GM08714 (cell line): ENCODE data around the gene PBRM1.

Experiments used
- H3K4me3 ChIP-seq: fragments of 200-500 bp; sonication (Bioruptor generic); 2 replicates; pipeline ENCODE4 v1.5.1; 2014; ENCODE audit warnings: mild to moderate bottlenecking, low read length, inconsistent platforms
- ZNF274 ChIP-seq: IDR thresholded peaks from 2 replicates; pipeline ENCODE4 v1.6.1; 2012; ENCODE audit warnings: mild to moderate bottlenecking, low read depth, low read length

Gene PBRM1

DNA sequence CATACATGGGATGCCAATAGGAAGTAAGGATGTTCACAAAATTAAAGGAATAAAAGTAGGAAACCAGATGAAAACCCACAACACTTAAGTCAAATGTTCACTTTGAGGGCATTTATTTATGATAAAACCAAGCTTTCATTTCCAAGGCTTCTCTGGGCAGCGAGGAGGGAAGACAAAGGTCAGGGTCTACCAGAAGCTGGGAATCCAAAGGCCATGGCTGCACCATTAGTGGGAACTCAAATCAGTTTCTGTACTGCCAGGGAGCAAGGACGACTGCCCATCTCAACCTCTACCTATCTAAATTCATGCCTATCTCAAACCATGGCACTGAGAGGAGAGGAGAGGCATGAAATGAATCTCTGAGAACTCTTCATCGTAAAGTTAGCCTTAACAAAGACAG, 22.6 kb downstream of the PBRM1 start:
- TF ChIP-seq ZNF274 = no peak
- H3K4me3 ChIP-seq = no peak overlapping the region

DNA sequence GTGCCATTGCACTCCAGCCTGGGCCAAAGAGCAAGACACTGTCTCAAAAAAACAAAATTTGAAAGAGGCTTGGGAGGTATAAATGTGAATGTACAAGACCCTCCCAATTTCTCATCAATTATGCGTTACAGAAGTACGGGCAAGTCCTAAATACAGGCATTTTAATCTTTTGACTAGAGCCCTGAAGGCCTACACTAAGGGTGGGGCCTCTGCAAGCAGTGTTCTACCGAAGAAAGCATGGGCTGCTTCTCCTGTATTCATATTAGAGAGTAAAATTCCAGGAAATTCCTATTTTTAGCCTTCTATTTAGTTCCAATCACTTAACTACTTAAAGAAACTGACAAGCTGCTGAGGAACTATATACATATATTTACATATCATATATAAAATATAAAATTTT, 25.7 kb downstream of the PBRM1 start:
- H3K4me3 ChIP-seq = no peak overlapping the region
- TF ChIP-seq ZNF274 = no peak

DNA sequence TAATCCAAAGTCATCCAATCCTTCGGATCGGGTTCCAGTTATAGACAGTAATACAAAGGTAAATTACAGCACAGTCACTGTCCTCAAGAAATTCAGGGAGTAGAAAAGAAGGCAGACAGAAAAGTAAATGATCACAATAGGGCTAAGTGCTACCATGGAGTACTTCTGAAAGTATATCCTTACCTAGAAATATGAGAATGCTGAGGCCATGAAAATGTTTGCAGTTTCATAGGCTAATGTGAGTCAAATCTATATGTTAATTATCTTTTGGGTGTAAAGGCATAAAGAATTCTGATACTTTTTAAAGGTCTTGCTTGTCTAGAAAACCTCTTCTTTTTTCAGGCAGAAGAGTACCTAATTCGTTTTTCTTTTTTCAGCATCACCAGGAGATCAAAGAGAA, 29.8 kb downstream of the PBRM1 start:
- TF ChIP-seq ZNF274 = no peak
- no peak overlapping the region for H3K4me3 ChIP-seq

GRCh38 chr3:52651592-52651991, 34.1 kb downstream of the PBRM1 start:
- no peak for TF ChIP-seq ZNF274
- no peak overlapping the region for H3K4me3 ChIP-seq

- no peak overlapping the region for H3K4me3 ChIP-seq
- no peak for TF ChIP-seq ZNF274
Measured at GRCh38 chr3:52650439-52650838, 35.3 kb downstream of the PBRM1 start.

GRCh38 chr3:52649461-52650210, 36.1 kb downstream of the PBRM1 start:
- TF ChIP-seq ZNF274 = no peak
- H3K4me3 ChIP-seq = no peak overlapping the region

GRCh38 chr3:52645549-52645948, 40.2 kb downstream of the PBRM1 start:
- TF ChIP-seq ZNF274 = no peak
- no peak overlapping the region for H3K4me3 ChIP-seq

GRCh38 chr3:52636673-52637072, 49.0 kb downstream of the PBRM1 start:
- no peak for TF ChIP-seq ZNF274

DNA sequence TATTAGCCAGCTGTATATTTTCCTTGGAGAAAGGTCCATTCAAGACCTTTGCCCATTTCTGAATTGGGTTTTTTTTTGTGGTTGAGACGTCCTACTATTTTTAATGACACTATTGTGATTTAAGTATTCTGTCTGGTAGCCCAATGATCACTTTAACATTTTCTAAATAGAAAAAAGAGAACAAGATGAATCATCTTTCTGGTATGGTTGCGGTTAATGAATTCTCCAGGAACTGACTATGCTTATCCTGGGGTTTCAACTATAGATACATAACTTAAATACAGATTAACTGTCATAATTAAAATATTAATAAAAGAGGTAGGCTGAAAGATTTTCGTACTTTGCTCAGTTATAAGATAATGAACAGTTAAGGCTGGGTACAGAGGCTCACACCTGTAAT, 51.9 kb downstream of the PBRM1 start:
- TF ChIP-seq ZNF274 = no peak
- no peak overlapping the region for H3K4me3 ChIP-seq

More at GRCh38 chr3:52636673-52637072, 49.0 kb downstream of the PBRM1 start:
- H3K4me3 ChIP-seq = no peak overlapping the region

DNA sequence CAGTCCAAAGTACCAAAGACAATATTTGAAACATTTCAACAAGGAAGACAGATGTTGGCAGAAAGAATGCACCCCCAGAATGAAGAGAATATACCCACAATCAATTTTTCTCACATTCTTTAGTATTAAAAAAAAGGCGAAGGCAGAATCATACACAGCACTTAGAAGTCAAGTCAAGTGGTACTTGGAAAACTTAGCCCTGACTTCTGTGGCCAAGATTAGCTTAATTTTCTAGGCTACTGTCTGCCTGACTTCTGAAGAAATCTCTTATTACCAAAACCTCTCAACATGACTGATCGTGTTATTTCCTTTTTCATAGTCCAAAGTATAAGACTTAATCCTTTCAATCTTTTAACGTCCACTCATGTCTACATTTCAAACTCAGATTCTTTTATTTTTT, 60.7 kb downstream of the PBRM1 start:
- no peak overlapping the region for H3K4me3 ChIP-seq
- TF ChIP-seq ZNF274 = no peak

- H3K4me3 ChIP-seq = no peak overlapping the region
- TF ChIP-seq ZNF274 = no peak
Measured at GRCh38 chr3:52623234-52623792, 62.4 kb downstream of the PBRM1 start.

DNA sequence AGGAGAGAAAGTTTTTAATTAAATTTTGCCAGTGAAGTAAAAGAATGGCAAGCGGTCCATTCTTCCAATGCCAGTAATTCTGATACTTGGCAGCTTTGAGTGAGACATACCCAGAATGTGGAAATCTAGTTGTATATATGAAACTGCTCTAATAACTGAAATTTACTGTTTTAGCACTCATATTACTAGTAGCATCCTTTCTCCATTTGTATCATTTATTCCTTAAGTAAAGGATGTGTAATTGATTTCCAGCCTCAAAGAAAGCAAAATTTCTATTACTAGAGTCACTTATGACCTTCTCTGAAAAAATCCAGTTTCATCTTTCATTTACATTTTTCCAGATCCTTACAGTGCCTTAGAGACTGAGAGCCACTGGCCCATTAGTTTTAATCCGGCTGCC, 65.1 kb downstream of the PBRM1 start:
- no peak for TF ChIP-seq ZNF274
- H3K4me3 ChIP-seq = no peak overlapping the region

GRCh38 chr3:52615166-52615565, 70.5 kb downstream of the PBRM1 start:
- TF ChIP-seq ZNF274 = no peak
- H3K4me3 ChIP-seq = no peak overlapping the region

DNA sequence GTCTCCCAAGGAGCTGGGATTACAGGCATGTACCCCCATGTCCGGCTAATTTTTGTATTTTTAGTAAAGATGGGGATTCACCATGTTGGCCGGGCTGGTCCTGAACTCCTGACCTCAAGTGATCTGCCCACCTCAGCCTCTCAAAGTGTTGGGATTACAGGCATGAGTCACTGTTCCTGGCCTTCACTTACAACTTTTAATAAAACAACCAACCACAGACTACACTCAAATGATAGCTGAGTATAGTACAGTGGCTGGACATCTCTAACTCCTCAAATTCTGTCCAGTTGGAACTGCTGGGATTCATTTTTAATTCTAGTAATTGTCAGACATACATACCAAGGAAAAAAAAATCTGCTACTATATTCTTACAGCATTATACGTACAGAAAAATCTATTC, 71.0 kb downstream of the PBRM1 start:
- no peak for TF ChIP-seq ZNF274
- no peak overlapping the region for H3K4me3 ChIP-seq

GRCh38 chr3:52609316-52609815, 76.3 kb downstream of the PBRM1 start:
- TF ChIP-seq ZNF274 = no peak
- no peak overlapping the region for H3K4me3 ChIP-seq
